ENCODE measurements around the gene NHLRC4. TPM values are rescaled to one million over a fixed set of nuclear protein-coding genes. Genes with fewer than 3 reads are reported as not detected.

The NHLRC4 gene
- total and polyA plus RNA-seq, 9 of the 15 experiments (the other 6 are each of a cell fraction or from before 2014, with no cell fraction given): 0.24 to 3.7 (median 1.3) TPM; not detected in 2

GRCh38 chr16:585351-585750 lies 18.5 kb downstream of the NHLRC4 start (continued):
- TF ChIP-seq ZNF740 (CRISPR knock-in tag; IDR thresholded peaks at IDR 0.05): peak; percentile 19; the same call in 1 of the 2 replicates
- no peak for TF ChIP-seq ZNF740 (tag; IDR thresholded peaks at IDR 0.05)
- no peak for TF ChIP-seq HMG20A (CRISPR knock-in tag; conservative IDR thresholded peaks at IDR 0.05)
- no peak for TF ChIP-seq BRD9 (IDR thresholded peaks at IDR 0.05; ENCODE audit: low read depth, partially characterized antibody)
- peak; percentile 21; the same call in 1 of the 2 replicates for TF ChIP-seq SUPT5H (IDR thresholded peaks at IDR 0.05)
- TF ChIP-seq CBX5 (IDR thresholded peaks at IDR 0.05; ENCODE audit: borderline replicate concordance, low read depth): no peak

- Histone ChIP-seq H3K9me3 (replicated peaks; ENCODE audit: control insufficient read depth, insufficient read depth, low read depth, low read length) (no peaks in the 10 kb centered on the region), H3K27ac (ENCODE audit: extremely low read depth, low read depth, low read length) (no peak overlapping the region), H3K4me2 (ENCODE audit: insufficient read depth, low read length) (no peak overlapping the region), H3K27me3 (ENCODE audit: control insufficient read depth in 2 of 2, insufficient read depth in 2 of 2, low read length in 2 of 2) (no peaks in the 10 kb centered on the region), H3K9me1 (ENCODE audit: control insufficient read depth, insufficient read depth, low read length) (peaks cover 8% of the 10 kb centered on the region), H3K4me1 (replicated peaks in 1 of 2; ENCODE audit: control insufficient read depth in 2 of 2, insufficient read depth in 2 of 2, low read length in 2 of 2) (peaks cover 16 to 75% of the 10 kb centered on the region in 2 experiments; a peak in 4 of 5 replicates), H2AFZ (ENCODE audit: low read depth, low read length) (no peak overlapping the region), H4K20me1 (replicated peaks; ENCODE audit: control insufficient read depth, insufficient read depth, low read length) (peaks cover 16% of the 10 kb centered on the region), H3K4me3 (no peak overlapping the region), H3K36me3 (ENCODE audit: control insufficient read depth, insufficient read depth, low read length) (peaks cover 7% of the 10 kb centered on the region; the same call in 1 of the 3 replicates), H3K9ac (ENCODE audit: insufficient read depth in 1 of 2, low read depth in 2 of 2, low read length in 2 of 2) (no peak overlapping the region; a peak in 1 of 4 replicates), H3K79me2 (ENCODE audit: control insufficient read depth, insufficient read depth, low read length) (peaks cover 33% of the 10 kb centered on the region)
- TF ChIP-seq POLR3G (IDR thresholded peaks at IDR 0.05; ENCODE audit: extremely low read depth, insufficient read length, insufficient replicate concordance) (no peak), HNRNPL (IDR thresholded peaks at IDR 0.05; ENCODE audit: low read depth, low read length) (0 out of 2 replicates have a peak, but pooled peaks have one; percentile 45), TFAP4 (CRISPR knock-in tag; IDR thresholded peaks at IDR 0.05; ENCODE audit: borderline replicate concordance) (peak; percentile 33; the same call in 1 of the 2 replicates), ZNF124 (CRISPR knock-in tag; IDR thresholded peaks at IDR 0.05) (0 out of 2 replicates have a peak, but pooled peaks have one; percentile 48), STAG1 (CRISPR knock-in tag; IDR thresholded peaks at IDR 0.05; ENCODE audit: borderline replicate concordance) (0 out of 2 replicates have a peak, but pooled peaks have one; percentile 6), SIN3A (IDR thresholded peaks at IDR 0.05; ENCODE audit: borderline replicate concordance in 2 of 2, control insufficient read depth in 1 of 2, low read depth in 2 of 2, low read length in 2 of 2) (no peak), ZEB2 (IDR thresholded peaks at IDR 0.05) (no peak), ZNF263 (CRISPR knock-in tag; IDR thresholded peaks at IDR 0.05; ENCODE audit: borderline replicate concordance) (peak; percentile 32; the same call in 1 of the 2 replicates), RBFOX2 (IDR thresholded peaks at IDR 0.05; ENCODE audit: low read depth, low read length) (peak; percentile 17; the same call in 1 of the 2 replicates), MYNN (IDR thresholded peaks at IDR 0.05) (0 out of 2 replicates have a peak, but pooled peaks have one; percentile 41), MYNN (CRISPR knock-in tag; IDR thresholded peaks at IDR 0.05) (no peak), MAX (CRISPR knock-in tag; IDR thresholded peaks at IDR 0.05) (peak; percentile 17; the same call in 1 of the 2 replicates), ZBED1 (IDR thresholded peaks at IDR 0.05) (no peak), FOXJ3 (CRISPR knock-in tag; IDR thresholded peaks at IDR 0.05) (no peak), POLR2G (IDR thresholded peaks at IDR 0.05; ENCODE audit: low read depth, low read length) (peak; percentile 57; the same call in 1 of the 2 replicates)
- ChIA-PET CTCF (ENCODE audit: low intra/inter-chr PET ratio) (no interaction called here), POLR2A (interaction anchor here (0.6 to 1.3 kb wide), 5 partner anchors 10 to 150 kb away, joined by 3 to 6 read pairs (median 3); no protein-coding TSS in a partner anchor)
- no peak for ATAC-seq
- WGBS (ENCODE audit: insufficient coverage, low coverage, missing lambda C conversion rate): 47% methylated on average over 16 of the region's 16 CpGs
- no peak for DNase-seq (ENCODE audit: extremely low read depth in 1 of 4, low spot score in 3 of 4)
- in situ Hi-C loops (cut with MboI) (no loop called here), intact Hi-C loops (cut with micrococcal nuclease) (no loop called here)
- no peak for FAIRE-seq
- no TSS peak for BruUV-seq (replicated peaks)
These were observed 19.3 kb downstream of the NHLRC4 start for GRCh38 chr16:586047-586644.
